Raji (cell line): ENCODE measurements around the gene TNFRSF9.

Source experiments
- POLR2A ChIP-seq: IDR thresholded peaks from 2 replicates; pipeline ENCODE4 v1.6.1; 2011; ENCODE audit warnings: low read depth, low read length, control low read depth; ENCODE audit not compliant: insufficient read depth

The TNFRSF9 gene

GRCh38 chr1:7896994-7897393 lies 43.6 kb downstream of the TNFRSF9 start:
- no peak for TF ChIP-seq POLR2A

- TF ChIP-seq POLR2A: no peak
Measured at GRCh38 chr1:7893529-7894180, 47.0 kb downstream of the TNFRSF9 start.

DNA sequence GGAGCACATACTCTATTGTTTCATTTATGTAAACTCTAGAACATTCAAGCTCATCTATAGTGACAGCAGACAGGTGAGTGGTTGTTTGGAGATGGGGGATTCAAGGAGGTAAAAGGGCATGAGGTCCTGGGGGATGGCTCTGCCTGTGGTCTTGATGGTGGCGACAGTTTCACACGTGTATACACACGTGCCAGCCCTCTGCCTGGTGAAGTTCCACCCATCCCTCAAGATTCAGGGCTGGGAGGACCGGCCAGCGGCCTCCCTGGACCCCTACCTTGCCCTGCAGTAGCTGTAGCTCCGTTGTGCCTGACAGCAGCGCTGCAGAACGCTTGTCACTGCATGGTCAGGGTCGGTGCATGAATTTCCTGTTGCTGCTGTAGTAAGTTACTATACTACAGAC lies 48.8 kb downstream of the TNFRSF9 start:
- TF ChIP-seq POLR2A: no peak

GRCh38 chr1:7890853-7891252 lies 49.8 kb downstream of the TNFRSF9 start:
- TF ChIP-seq POLR2A: no peak

GRCh38 chr1:7888248-7889081 lies 52.2 kb downstream of the TNFRSF9 start:
- TF ChIP-seq POLR2A: no peak

DNA sequence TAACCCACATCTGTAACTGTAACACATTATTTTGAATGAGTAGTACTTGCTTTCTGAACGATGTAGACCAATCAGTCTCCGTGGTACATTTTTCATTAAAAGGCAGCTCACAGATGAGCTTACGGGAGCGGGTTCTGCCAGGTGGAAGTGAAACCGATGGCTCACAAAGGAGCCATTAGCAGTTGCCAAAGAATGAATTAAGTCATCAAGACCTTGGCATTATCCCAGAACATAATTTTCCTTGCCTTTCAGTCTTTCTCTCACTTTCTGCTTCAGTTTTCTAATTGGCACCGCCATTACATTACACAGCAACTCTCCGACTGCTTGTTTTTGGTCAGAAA lies 54.3 kb downstream of the TNFRSF9 start:
- TF ChIP-seq POLR2A: no peak

- TF ChIP-seq POLR2A: no peak
Measured at GRCh38 chr1:7885513-7886404, 54.9 kb downstream of the TNFRSF9 start.

GRCh38 chr1:7884757-7885156 lies 55.9 kb downstream of the TNFRSF9 start:
- TF ChIP-seq POLR2A: no peak

- no peak for TF ChIP-seq POLR2A
Measured at GRCh38 chr1:7879228-7879627, 61.4 kb downstream of the TNFRSF9 start.

DNA sequence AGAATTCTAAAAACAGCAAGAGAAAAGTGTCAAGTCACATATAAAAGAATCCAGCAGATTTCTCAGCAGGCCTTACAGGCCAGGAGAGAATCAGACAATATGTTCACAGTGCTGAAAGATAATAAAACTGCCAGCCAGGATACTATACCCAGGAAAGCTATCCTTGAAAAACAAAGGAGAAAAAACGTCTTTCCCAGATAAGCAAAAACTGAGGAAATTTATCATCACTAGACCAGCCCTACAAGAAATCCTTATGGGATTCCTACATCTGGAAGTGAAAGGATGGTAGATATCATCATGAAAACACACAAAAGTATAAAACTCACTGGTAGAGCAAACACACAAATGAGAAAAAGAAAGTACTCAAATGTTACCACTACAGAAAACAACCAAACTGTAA lies 62.6 kb downstream of the TNFRSF9 start:
- TF ChIP-seq POLR2A: no peak

DNA sequence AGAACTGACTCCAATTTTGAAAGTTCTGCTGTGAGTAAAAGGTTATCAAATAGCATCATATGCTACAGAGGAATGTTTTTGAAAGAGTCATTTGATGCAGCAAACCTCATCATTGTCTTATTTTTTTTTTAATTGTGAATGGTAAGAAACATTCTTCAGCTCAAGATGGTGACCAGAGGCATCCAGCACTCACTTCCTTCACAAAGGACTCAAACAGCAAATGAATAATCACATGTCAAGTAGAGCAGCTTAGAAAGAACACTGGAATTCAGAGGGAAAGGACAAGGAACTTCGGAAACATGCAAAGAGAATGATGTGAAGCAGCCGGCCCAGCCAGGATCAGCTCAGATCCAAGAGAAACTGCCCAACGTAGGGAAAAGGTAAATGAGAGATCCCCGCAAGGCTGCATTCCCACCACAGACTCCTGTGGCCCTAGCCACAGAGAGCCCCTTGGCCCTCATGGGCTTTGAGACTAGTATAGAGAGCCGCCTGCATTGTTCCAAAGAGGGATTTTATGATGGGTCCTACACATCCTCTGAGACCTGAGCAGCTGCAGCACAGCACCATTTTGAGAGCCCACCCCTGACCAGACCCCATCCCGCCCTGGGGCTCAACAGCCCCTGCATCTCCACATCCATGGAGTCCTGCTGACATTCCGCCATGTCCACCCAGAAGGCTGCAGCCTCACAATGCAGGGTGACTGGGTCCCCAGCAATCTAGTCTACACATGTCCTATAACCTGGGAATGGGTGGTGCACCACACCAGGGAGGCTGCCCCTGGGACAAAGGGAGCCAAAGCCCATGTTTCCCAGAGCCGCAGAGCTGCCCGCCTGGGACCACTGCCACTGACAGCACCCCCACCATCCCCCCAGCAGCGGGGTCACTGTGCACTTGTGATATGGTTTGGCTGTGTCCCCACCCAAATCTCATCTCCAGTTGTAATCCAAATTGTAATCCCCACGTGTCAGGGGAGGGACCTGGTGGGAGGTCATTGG lies 66.5 kb downstream of the TNFRSF9 start:
- no peak for TF ChIP-seq POLR2A

DNA sequence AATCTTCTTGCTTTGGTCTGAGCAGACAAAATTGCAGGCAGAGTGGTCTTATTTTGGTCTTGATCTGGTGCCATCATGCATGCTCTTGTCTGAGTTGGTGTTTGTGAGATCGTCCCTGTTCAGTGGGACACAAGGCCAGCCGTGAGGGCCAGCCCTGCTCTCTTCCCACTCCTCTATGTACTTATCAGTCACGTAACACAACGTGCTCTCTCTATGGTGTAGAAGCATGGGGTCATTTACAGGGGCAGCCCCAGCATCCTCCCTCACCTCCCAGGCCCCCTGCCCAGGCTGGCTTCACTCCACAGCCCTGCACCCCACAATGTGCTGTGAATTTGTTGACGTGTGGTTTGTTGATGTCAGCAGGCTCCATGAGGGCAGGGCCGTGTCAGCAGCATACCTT lies 69.5 kb downstream of the TNFRSF9 start:
- TF ChIP-seq POLR2A: no peak

DNA sequence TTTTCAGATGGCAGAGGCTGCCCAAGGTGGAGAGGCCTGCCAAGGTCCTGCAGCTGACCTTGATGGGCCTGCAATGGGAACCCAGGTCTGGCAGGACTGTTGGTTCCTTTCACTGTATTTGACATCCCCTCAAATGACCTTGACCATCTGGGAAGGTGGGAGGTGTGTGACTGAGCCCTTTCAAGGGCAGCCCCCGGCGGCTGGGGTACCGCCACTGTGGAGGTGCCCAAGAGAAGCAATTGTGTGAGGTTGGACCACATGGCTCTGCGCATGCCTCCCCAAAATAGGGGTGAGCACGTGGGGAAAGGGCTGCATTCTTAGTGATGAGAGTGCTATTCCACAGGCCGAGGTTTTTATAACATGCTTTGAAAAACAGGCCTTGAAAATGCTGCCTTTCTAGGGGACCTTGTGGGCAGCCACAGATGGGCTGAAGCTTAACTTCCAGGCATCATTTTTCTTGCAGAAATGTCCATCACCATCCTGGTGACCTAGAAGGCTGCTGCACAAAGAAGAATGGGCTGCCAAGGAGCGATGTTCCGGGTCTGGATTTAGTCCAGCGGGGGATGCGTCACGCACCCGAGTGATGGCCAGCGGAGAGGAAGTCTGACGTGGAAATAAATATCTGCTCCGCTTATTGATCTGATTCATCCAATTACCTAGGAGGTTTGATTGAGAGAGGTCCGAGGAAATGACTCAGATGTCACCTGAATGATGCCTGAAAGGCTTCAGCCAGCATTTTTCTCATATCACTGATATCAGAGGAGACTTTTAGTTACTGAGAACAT lies 71.3 kb downstream of the TNFRSF9 start:
- TF ChIP-seq POLR2A: no peak
